Tibial nerve (tissue), 4 donors: ENCODE data around the gene CDK15. TPM values are rescaled to one million over a fixed set of nuclear protein-coding genes. Genes with fewer than 3 reads are reported as not detected.

Experiments used
- DNase-seq, 2 donors: peaks; one replicate each; pipeline ENCODE4 v3.0.0-alpha.2; 2019; ENCODE audit warnings: low spot score in 2 of 2
- H3K27ac ChIP-seq, 4 donors: fragments of 200-600 bp; sonication (generic) in 3 of 4; one replicate each; pipeline ENCODE4 v1.5.1; 2017 to 2019; ENCODE audit warnings: mild to moderate bottlenecking in 1 of 4
- H3K27me3 ChIP-seq, 2 donors: fragments of 200-600 bp; sonication (generic) in 1 of 2; one replicate each; pipeline versions ENCODE4 v1.5.1 to v1.6.0; 2017 to 2019
- H3K36me3 ChIP-seq, 3 donors: fragments of 200-600 bp; sonication (generic); one replicate each; pipeline ENCODE4 v1.5.1; 2018 to 2019
- H3K4me1 ChIP-seq, 4 donors: fragments of 200-600 bp; sonication (generic) in 3 of 4; one replicate each; pipeline ENCODE4 v1.5.1; 2017 to 2019
- H3K4me3 ChIP-seq, 4 donors: fragments of 200-600 bp; sonication (generic) in 3 of 4; one replicate each; pipeline ENCODE4 v1.5.1; 2017 to 2019; ENCODE audit warnings: mild to moderate bottlenecking in 1 of 4, moderate library complexity in 1 of 4
- H3K9me3 ChIP-seq, 4 donors: fragments of 200-600 bp; sonication (generic) in 3 of 4; one replicate each; pipeline ENCODE4 v1.5.1; 2017 to 2019
- EP300 ChIP-seq, 2 donors: sonication (generic); formaldehyde crosslinking; IDR thresholded peaks; one replicate each; pipeline ENCODE4 v1.6.1; 2017; ENCODE audit warnings: antibody characterized with exemption in 2 of 2, mild to moderate bottlenecking in 1 of 2
- POLR2A ChIP-seq, 2 donors: fragments of 450-650 bp; IDR thresholded peaks; one replicate each; pipeline ENCODE4 v1.6.1; 2017; ENCODE audit warnings: antibody characterized with exemption in 2 of 2, mild to moderate bottlenecking in 2 of 2, moderate library complexity in 2 of 2
- WGBS, 2 donors: methylation state at CpG; one replicate each; pipeline ENCODE4 v1.1.5; 2018; 5-methylcytosine and 5-hydroxymethylcytosine counted together
- total RNA-seq, 4 donors: library from RNA; depleted of rRNA; stranded (reverse); fragments of >200 nt; gene quantifications; one replicate each; pipeline ENCODE4 v1.1.0, GENCODE V29; 2016
- TF ChIP-seq, protein P1 (sequence below), 5 experiments: fragments of 200-600 bp in 3 of 5; fragments of 450-650 bp in 2 of 5; sonication (generic) in 3 of 5; IDR thresholded peaks; one replicate each; pipeline ENCODE4 v1.5.1; 2016 to 2019; ENCODE audit warnings: antibody characterized with exemption in 5 of 5, mild to moderate bottlenecking in 3 of 5, moderate library complexity in 2 of 5

Gene CDK15
- total RNA-seq, 4 donors from 2014 or later = 0.90 to 6.5 (median 1.4) TPM

GRCh38 chr2:201780674-201781493 lies 25.5 kb upstream of the CDK15 start, which contains the start of gene ALS2:
Gene ALS2, minus strand, starts transcription at chr2:201780933. Its CDS starts 12,048 bp downstream, at chr2:201768885.
- peak within 1 kb of the TSS; percentile 54 to 93 (median 77) for H3K4me3 ChIP-seq
- peak; percentile 96 for DNase-seq
- 1% methylated on average over 51 to 55 of the region's 60 CpGs for WGBS, 2 donors
- H3K27me3 ChIP-seq = no peaks in the 10 kb centered on the region
- TF ChIP-seq POLR2A (IDR thresholded peaks at IDR 0.05) (peak; percentile 51 to 80), EP300 (IDR thresholded peaks at IDR 0.05) (peak in 1 of 2 donors; percentile 91)
- TF ChIP-seq, protein P1, sequence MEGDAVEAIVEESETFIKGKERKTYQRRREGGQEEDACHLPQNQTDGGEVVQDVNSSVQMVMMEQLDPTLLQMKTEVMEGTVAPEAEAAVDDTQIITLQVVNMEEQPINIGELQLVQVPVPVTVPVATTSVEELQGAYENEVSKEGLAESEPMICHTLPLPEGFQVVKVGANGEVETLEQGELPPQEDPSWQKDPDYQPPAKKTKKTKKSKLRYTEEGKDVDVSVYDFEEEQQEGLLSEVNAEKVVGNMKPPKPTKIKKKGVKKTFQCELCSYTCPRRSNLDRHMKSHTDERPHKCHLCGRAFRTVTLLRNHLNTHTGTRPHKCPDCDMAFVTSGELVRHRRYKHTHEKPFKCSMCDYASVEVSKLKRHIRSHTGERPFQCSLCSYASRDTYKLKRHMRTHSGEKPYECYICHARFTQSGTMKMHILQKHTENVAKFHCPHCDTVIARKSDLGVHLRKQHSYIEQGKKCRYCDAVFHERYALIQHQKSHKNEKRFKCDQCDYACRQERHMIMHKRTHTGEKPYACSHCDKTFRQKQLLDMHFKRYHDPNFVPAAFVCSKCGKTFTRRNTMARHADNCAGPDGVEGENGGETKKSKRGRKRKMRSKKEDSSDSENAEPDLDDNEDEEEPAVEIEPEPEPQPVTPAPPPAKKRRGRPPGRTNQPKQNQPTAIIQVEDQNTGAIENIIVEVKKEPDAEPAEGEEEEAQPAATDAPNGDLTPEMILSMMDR (IDR thresholded peaks at IDR 0.05) = peak in 1 of 5 experiments; percentile 9
- peaks cover 0 to 47% (median 10%) of the 10 kb centered on the region in 4 donors for H3K4me1 ChIP-seq
- H3K36me3 ChIP-seq = no peaks in the 10 kb centered on the region
- H3K9me3 ChIP-seq = no peaks in the 10 kb centered on the region
- H3K27ac ChIP-seq = peak within 1 kb of the TSS; percentile 84 to 96 (median 90)

DNA sequence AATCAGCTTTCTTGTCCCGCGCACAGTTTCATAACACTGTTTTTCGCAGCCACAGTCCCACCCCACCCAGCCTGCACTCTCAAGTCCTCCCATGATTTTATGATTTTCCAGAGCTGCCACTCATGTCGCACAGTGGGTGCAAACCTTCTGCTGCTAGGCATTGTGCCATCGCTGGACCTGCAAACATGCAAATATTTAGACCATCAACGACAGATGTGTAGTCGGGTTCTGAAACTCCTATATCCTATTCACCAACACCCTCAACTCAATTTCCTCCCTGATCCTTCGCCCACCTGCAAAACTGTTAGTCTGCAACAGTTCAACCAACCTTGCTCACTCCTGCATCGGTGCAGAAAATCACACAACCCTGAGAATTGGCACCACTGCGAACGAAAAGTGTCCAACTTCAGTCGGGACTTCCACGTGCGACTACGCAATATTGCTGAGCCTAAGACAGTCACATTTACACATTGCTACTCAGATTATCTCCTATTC lies 24.7 kb upstream of the CDK15 start:
- no peaks in the 10 kb centered on the region for H3K27me3 ChIP-seq
- peak overlapping the region; percentile 54 to 93 (median 77) for H3K4me3 ChIP-seq
- H3K4me1 ChIP-seq = peaks cover 0 to 42% (median 10%) of the 10 kb centered on the region in 4 donors
- H3K36me3 ChIP-seq = no peaks in the 10 kb centered on the region
- H3K9me3 ChIP-seq = no peaks in the 10 kb centered on the region
- no peak for DNase-seq
- peak overlapping the region; percentile 84 to 96 (median 90) for H3K27ac ChIP-seq
- no peak for TF ChIP-seq EP300 (IDR thresholded peaks at IDR 0.05)
- no peak for TF ChIP-seq POLR2A (IDR thresholded peaks at IDR 0.05)
- TF ChIP-seq, protein P1 (IDR thresholded peaks at IDR 0.05) = no peak
- 1 to 4% methylated on average over 15 of the region's 15 CpGs for WGBS, 2 donors

- Histone ChIP-seq H3K9me3 (no peaks in the 10 kb centered on the region), H3K4me1 (peaks cover 0 to 14% (median 3%) of the 10 kb centered on the region in 4 donors), H3K4me3 (no peak overlapping the region), H3K36me3 (no peaks in the 10 kb centered on the region), H3K27ac (no peak overlapping the region), H3K27me3 (no peaks in the 10 kb centered on the region)
- TF ChIP-seq POLR2A (IDR thresholded peaks at IDR 0.05) (no peak), EP300 (IDR thresholded peaks at IDR 0.05) (no peak)
- TF ChIP-seq, protein P1 (IDR thresholded peaks at IDR 0.05) = no peak
- 54 to 65% methylated on average over 1 of the region's 1 CpG for WGBS, 2 donors
- no peak for DNase-seq
Measured at GRCh38 chr2:201784563-201784962, 21.8 kb upstream of the CDK15 start.

- no peak for DNase-seq
- TF ChIP-seq EP300 (IDR thresholded peaks at IDR 0.05) = no peak
- TF ChIP-seq POLR2A (IDR thresholded peaks at IDR 0.05) = no peak
- TF ChIP-seq, protein P1 (IDR thresholded peaks at IDR 0.05) = no peak
- WGBS, 2 donors = 66 to 71% methylated on average over 4 of the region's 4 CpGs
- H3K4me3 ChIP-seq = no peak overlapping the region
- H3K27me3 ChIP-seq = no peaks in the 10 kb centered on the region
- no peaks in the 10 kb centered on the region for H3K9me3 ChIP-seq
- H3K36me3 ChIP-seq = no peaks in the 10 kb centered on the region
- H3K27ac ChIP-seq = no peak overlapping the region
- peaks cover 0 to 8% (median 0%) of the 10 kb centered on the region in 4 donors for H3K4me1 ChIP-seq
Measured at GRCh38 chr2:201785135-201785534, 21.2 kb upstream of the CDK15 start.

DNA sequence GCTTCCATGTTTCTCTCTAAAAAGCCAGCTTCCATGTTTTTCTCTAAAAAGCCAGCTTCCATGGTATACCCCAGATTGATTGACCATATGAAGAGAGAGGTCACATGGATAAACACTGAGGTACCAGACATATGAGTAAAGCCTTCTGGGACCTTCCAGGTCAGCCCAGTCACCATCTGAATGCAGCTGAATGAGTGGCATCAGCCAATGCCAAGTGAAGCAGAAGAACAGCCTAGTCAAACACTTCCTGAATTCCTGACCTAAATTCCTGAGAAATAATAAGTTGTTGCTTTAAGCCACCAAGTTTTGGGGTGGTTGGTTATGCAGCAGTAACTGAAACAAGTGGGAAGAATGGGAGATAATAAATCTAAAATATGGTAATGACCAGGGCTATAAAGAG lies 19.9 kb upstream of the CDK15 start:
- TF ChIP-seq POLR2A (IDR thresholded peaks at IDR 0.05) (no peak), EP300 (IDR thresholded peaks at IDR 0.05) (no peak)
- TF ChIP-seq, protein P1 (IDR thresholded peaks at IDR 0.05) = no peak

More for the DNA sequence above, 19.9 kb upstream of the CDK15 start:
- H3K36me3 ChIP-seq = no peaks in the 10 kb centered on the region
- no peak overlapping the region for H3K4me3 ChIP-seq
- no peak for DNase-seq
- no peaks in the 10 kb centered on the region for H3K27me3 ChIP-seq
- H3K9me3 ChIP-seq = no peaks in the 10 kb centered on the region
- H3K27ac ChIP-seq = no peak overlapping the region
- H3K4me1 ChIP-seq = peaks cover 0 to 6% (median 0%) of the 10 kb centered on the region in 4 donors
